Activated CD4-positive, alpha-beta memory T cell treated with anti-CD3 and anti-CD28 coated beads, Interleukin-2, amount 10 ng/mL, durations not matched to agents 7 days and 5 days (primary cell): ENCODE results near the gene INSYN2B. TPM values are rescaled to one million over a fixed set of nuclear protein-coding genes. Genes with fewer than 3 reads are reported as not detected.
"Not testable (repeated sequence)": the region's sequence is repeated elsewhere in the genome, so short reads cannot be mapped to it uniquely, and the experiment has no call there.

Experiments
- CTCF ChIA-PET: fragments of 350-600 bp; sonication (Branson Sonifier 250); formaldehyde crosslinking; loops from one replicate; lab custom pipeline; 2021; ENCODE audit warnings: antibody characterized with exemption, inconsistent platforms; lab: Charles Lee
- POLR2A ChIA-PET: fragments of 350-600 bp; sonication (Branson Sonifier 250); formaldehyde crosslinking; loops from one replicate; lab custom pipeline; 2021; ENCODE audit warnings: antibody characterized with exemption; lab: Charles Lee
- DNase-seq: peaks from one replicate; pipeline ENCODE4 v3.0.0-alpha.2; 2020
- H3K27ac Mint-ChIP-seq: one replicate; pipeline ENCODE4 v1.8.0; 2021; ENCODE audit warnings: mild to moderate bottlenecking, mixed read lengths
- H3K27me3 Mint-ChIP-seq: one replicate; pipeline ENCODE4 v1.8.0; 2021; ENCODE audit warnings: mixed read lengths
- H3K36me3 Mint-ChIP-seq: one replicate; pipeline ENCODE4 v1.8.0; 2021; ENCODE audit warnings: low read depth, mixed read lengths
- H3K4me1 Mint-ChIP-seq: one replicate; pipeline ENCODE4 v1.8.0; 2021; ENCODE audit warnings: mixed read lengths
- H3K4me3 Mint-ChIP-seq: one replicate; pipeline ENCODE4 v1.8.0; 2021; ENCODE audit warnings: mild to moderate bottlenecking, mixed read lengths
- H3K9me3 Mint-ChIP-seq: one replicate; pipeline ENCODE4 v1.8.0; 2021; ENCODE audit warnings: mixed read lengths
- total RNA-seq, 2 experiments: library from RNA; stranded (reverse); gene quantifications; one replicate each; pipeline ENCODE4 v1.2.3, GENCODE V29; 2021

The INSYN2B gene
- total RNA-seq, 2 experiments from 2014 or later = not detected

DNA sequence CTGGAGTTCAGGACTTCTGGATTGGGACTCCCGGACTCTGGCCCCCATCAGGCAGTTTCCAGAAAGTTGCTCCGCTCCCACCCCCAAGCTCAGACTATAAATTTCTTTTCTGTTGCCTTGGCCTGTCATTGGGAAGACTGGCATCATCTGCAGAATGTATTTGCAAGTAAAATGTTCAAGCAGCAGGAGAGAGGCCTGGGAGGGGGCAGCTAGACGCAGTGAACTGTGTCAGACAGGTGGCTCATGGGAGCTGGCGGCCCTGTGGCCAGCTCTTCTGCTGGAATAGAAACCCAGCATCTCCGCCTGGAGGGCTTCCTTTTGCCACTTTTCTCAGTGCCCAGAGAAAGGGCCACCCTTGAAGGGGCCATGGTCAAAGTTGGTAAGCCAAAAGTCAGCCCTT is 16.0 kb downstream of the INSYN2B start:
- H3K4me3 Mint-ChIP-seq = no peak overlapping the region
- no peak for DNase-seq
- POLR2A ChIA-PET = no interaction called here
- H3K27me3 Mint-ChIP-seq = no peaks in the 10 kb centered on the region
- H3K36me3 Mint-ChIP-seq = peaks cover 8% of the 10 kb centered on the region
- no peak overlapping the region for H3K27ac Mint-ChIP-seq
- H3K4me1 Mint-ChIP-seq = no peaks in the 10 kb centered on the region
- H3K9me3 Mint-ChIP-seq = no peaks in the 10 kb centered on the region
- CTCF ChIA-PET = no interaction called here

GRCh38 chr5:169960659-169961058 is 19.6 kb downstream of the INSYN2B start:
- H3K4me3 Mint-ChIP-seq = no peak overlapping the region
- peaks cover 3% of the 10 kb centered on the region for H3K36me3 Mint-ChIP-seq
- no peak overlapping the region for H3K27ac Mint-ChIP-seq
- no peak for DNase-seq
- no peaks in the 10 kb centered on the region for H3K9me3 Mint-ChIP-seq
- H3K4me1 Mint-ChIP-seq = no peaks in the 10 kb centered on the region
- H3K27me3 Mint-ChIP-seq = no peaks in the 10 kb centered on the region
- ChIA-PET CTCF (no interaction called here), POLR2A (no interaction called here)

DNA sequence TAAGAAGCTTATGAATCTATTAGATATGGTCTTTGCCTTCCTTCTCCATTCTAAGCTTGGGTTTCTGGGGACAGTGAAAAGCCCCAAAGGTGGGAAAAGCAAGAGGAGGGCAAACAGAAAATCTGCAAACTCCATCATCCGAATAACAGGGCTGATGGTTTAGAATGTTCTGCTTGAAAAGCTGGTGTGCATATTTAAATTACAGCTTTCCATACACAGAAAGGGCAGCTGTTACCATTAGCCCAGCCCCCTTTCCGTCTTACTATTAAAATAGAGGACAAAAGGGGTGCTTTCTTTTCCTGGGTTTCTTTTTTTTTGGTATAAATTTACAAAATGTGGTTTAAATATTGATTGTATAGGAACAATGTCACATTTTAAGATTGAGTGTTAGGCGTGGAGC is 22.0 kb downstream of the INSYN2B start:
- CTCF ChIA-PET = no interaction called here
- POLR2A ChIA-PET = no interaction called here
- Mint-ChIP-seq H3K4me3 (no peak overlapping the region), H3K27ac (no peak overlapping the region), H3K9me3 (no peaks in the 10 kb centered on the region), H3K36me3 (peaks cover 3% of the 10 kb centered on the region), H3K4me1 (no peaks in the 10 kb centered on the region), H3K27me3 (no peaks in the 10 kb centered on the region)
- DNase-seq = no peak

- Mint-ChIP-seq H3K9me3 (no peaks in the 10 kb centered on the region), H3K36me3 (peaks cover 5% of the 10 kb centered on the region), H3K4me1 (no peaks in the 10 kb centered on the region), H3K27ac (no peak overlapping the region), H3K4me3 (no peak overlapping the region), H3K27me3 (no peaks in the 10 kb centered on the region)
- ChIA-PET POLR2A (no interaction called here), CTCF (interaction anchor here (0.6 kb wide), 1 partner anchor 236 kb away, joined by 3 read pairs; no protein-coding TSS in a partner anchor)
- no peak for DNase-seq
These were observed 23.5 kb downstream of the INSYN2B start for GRCh38 chr5:169956756-169957155.

DNA sequence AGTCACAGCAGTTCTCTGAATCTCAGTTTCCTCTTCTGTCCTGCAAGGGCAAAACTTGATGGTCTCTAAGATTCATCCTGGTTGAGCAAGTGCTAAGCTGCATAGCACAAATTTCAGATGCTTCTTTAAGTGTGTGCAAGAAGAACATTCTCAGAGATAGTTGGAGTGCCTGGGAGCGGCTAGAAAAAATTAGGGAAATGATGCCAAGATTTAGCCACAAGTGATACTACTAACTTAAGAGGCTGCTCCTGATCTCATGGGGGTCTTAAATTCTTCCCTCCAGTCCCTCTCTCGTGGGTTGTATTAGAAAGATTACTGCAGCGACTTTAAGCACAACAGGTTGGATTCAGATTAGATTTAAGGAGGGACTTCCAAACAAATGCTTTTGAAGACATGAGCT is 24.2 kb downstream of the INSYN2B start:
- no peak overlapping the region for H3K27ac Mint-ChIP-seq
- no peaks in the 10 kb centered on the region for H3K9me3 Mint-ChIP-seq
- H3K4me1 Mint-ChIP-seq = no peaks in the 10 kb centered on the region
- ChIA-PET CTCF (no interaction called here), POLR2A (no interaction called here)
- peaks cover 8% of the 10 kb centered on the region for H3K36me3 Mint-ChIP-seq
- no peak for DNase-seq
- no peak overlapping the region for H3K4me3 Mint-ChIP-seq
- no peaks in the 10 kb centered on the region for H3K27me3 Mint-ChIP-seq

GRCh38 chr5:169954786-169955185 is 25.5 kb downstream of the INSYN2B start:
- ChIA-PET POLR2A (no interaction called here), CTCF (no interaction called here)
- Mint-ChIP-seq H3K27ac (no peak overlapping the region), H3K4me3 (no peak overlapping the region), H3K27me3 (no peaks in the 10 kb centered on the region), H3K36me3 (peaks cover 11% of the 10 kb centered on the region), H3K4me1 (no peaks in the 10 kb centered on the region), H3K9me3 (no peaks in the 10 kb centered on the region)
- DNase-seq = no peak

- H3K4me3 Mint-ChIP-seq, CTCF ChIA-PET, DNase-seq, POLR2A ChIA-PET, H3K4me1 Mint-ChIP-seq, H3K27ac Mint-ChIP-seq, H3K9me3 Mint-ChIP-seq, H3K27me3 Mint-ChIP-seq: not testable (repeated sequence)
- peaks cover 12% of the 10 kb centered on the region for H3K36me3 Mint-ChIP-seq
These were observed 27.1 kb downstream of the INSYN2B start for GRCh38 chr5:169953196-169953595.

GRCh38 chr5:169950333-169950732 is 30.0 kb downstream of the INSYN2B start:
- Mint-ChIP-seq H3K4me1 (no peaks in the 10 kb centered on the region), H3K4me3 (no peak overlapping the region), H3K27ac (no peak overlapping the region), H3K36me3 (peaks cover 15% of the 10 kb centered on the region), H3K9me3 (no peaks in the 10 kb centered on the region), H3K27me3 (no peaks in the 10 kb centered on the region)
- POLR2A ChIA-PET = no interaction called here
- DNase-seq = no peak
- CTCF ChIA-PET = no interaction called here

DNA sequence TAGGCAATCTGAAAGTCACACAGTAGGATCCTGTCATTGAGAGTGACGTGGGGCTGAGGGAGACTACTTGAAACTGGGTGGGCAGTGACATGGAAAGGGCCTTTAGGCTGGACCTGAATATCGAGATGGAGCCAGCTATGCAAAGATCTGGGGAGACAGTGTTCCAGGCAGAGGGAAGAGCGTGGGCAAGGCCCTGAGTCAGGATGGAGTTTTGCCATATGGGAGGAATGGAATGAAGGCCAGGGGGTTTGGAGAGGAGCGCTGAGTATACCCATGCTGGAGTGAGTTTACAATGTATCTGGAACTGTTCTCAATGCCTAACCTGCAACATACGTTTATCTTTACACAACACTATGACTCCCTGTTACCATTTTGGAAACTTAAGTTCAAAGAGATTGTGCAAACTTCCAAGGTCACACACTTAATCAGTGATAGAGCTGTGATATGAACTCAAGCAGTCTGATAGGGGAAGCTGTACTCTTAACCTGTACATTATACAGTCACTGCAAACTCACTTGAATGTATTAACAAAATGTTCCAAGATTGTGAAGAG is 33.5 kb downstream of the INSYN2B start:
- CTCF ChIA-PET = no interaction called here
- Mint-ChIP-seq H3K27me3 (no peaks in the 10 kb centered on the region), H3K9me3 (no peaks in the 10 kb centered on the region), H3K36me3 (peaks cover 12% of the 10 kb centered on the region), H3K27ac (no peak overlapping the region), H3K4me3 (no peak overlapping the region), H3K4me1 (no peaks in the 10 kb centered on the region)
- no peak for DNase-seq
- POLR2A ChIA-PET = no interaction called here

DNA sequence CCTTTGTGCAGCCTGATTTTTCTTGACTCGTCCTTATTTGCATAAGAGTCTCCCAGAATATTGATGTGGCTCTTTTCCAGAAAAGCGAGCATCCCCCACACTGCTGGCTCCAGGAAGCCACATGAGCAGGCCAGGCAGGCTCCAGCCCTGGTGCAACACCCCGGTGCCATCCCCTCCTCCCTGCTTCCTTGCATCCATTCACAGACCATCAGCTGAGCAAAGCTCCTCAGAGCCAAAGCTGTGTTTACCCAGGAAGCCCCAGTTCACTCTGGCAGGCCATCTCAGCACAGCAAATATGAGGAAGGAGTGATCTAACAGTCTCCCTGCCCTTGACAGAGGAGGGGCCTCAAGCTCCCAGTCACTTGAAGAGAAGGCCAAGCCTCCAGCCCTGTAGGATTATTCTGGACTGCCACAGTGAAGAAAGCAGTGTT is 34.4 kb downstream of the INSYN2B start:
- Mint-ChIP-seq H3K4me1 (no peaks in the 10 kb centered on the region), H3K27me3 (no peaks in the 10 kb centered on the region), H3K9me3 (no peaks in the 10 kb centered on the region), H3K36me3 (peaks cover 7% of the 10 kb centered on the region), H3K4me3 (no peak overlapping the region), H3K27ac (no peak overlapping the region)
- no peak for DNase-seq
- ChIA-PET POLR2A (no interaction called here), CTCF (no interaction called here)

DNA sequence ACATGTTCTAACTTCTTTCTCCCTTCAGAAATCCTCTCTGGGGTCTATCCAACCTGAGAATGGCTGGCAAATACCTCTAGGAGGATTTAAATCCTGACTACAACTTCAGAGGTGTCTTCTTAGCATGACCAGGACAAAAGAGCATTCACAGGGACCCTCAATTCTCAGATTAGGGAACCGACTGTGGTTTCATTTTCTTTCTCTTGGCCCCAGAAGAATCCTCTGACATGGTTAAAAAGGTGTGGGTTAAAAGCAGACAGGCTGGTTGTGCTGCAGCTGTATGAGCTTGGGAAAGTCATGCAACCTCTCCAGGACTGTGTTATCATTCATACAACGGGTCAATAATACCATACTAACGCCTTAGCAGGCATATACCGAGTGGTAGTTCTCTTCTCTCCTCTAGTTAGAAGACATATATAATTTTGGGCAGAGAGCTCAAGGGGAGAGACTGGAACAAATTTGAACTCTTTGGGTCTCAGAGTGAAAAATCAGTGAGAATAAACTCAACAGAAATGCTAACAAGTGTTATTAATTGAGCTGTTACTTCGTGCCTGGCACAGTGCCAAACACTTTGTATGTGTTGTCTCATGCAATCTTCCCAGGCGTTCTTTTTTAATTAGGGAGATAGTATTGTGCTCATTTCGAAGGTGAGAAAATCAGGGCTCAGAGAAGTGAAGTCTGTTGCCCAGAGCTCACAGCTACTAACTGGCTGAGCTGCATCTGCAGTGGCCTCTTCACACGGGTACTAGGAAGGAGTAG is 35.2 kb downstream of the INSYN2B start:
- CTCF ChIA-PET = no interaction called here
- H3K27ac Mint-ChIP-seq = no peak overlapping the region
- no peaks in the 10 kb centered on the region for H3K27me3 Mint-ChIP-seq
- POLR2A ChIA-PET = no interaction called here
- no peak overlapping the region for H3K4me3 Mint-ChIP-seq
- H3K9me3 Mint-ChIP-seq = no peaks in the 10 kb centered on the region
- DNase-seq = no peak
- H3K4me1 Mint-ChIP-seq = no peaks in the 10 kb centered on the region
- peaks cover 7% of the 10 kb centered on the region for H3K36me3 Mint-ChIP-seq

DNA sequence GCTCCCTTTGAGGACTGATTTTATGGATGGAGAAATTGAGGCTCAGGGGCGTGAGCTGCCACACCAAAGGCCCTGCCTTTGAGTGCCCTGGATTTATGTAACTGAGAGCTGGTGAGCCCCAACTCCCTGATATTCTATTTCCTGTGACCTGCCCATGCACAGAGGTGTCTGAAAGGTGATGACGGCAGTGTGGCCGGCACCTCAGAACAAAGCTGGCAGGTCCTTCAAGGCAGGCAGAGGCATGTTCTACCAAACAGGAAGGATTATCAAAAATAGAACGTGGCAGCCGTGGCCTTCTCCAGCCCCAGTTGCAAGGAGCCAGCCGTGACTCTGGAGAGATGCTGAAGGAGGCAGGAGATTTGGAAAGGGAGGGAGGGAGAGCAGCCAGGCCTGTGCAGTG is 36.2 kb downstream of the INSYN2B start:
- ChIA-PET CTCF (no interaction called here), POLR2A (no interaction called here)
- Mint-ChIP-seq H3K27ac (no peak overlapping the region), H3K27me3 (no peaks in the 10 kb centered on the region), H3K4me1 (no peaks in the 10 kb centered on the region), H3K9me3 (no peaks in the 10 kb centered on the region), H3K4me3 (no peak overlapping the region), H3K36me3 (peaks cover 3% of the 10 kb centered on the region)
- no peak for DNase-seq

GRCh38 chr5:169943026-169943425 is 37.3 kb downstream of the INSYN2B start:
- DNase-seq = no peak
- Mint-ChIP-seq H3K9me3 (no peaks in the 10 kb centered on the region), H3K27ac (no peak overlapping the region), H3K4me3 (no peak overlapping the region), H3K27me3 (no peaks in the 10 kb centered on the region), H3K4me1 (no peaks in the 10 kb centered on the region), H3K36me3 (peaks cover 3% of the 10 kb centered on the region)
- POLR2A ChIA-PET = interaction anchor here (1.2 kb wide), 1 partner anchor 20 kb away, joined by 3 read pairs; no protein-coding TSS in a partner anchor
- CTCF ChIA-PET = no interaction called here

GRCh38 chr5:169942181-169942580 is 38.1 kb downstream of the INSYN2B start:
- no peak for DNase-seq
- H3K9me3 Mint-ChIP-seq = no peaks in the 10 kb centered on the region
- no peaks in the 10 kb centered on the region for H3K27me3 Mint-ChIP-seq
- ChIA-PET POLR2A (interaction anchor here (1.2 kb wide), 1 partner anchor 20 kb away, joined by 3 read pairs; no protein-coding TSS in a partner anchor), CTCF (no interaction called here)
- peaks cover 3% of the 10 kb centered on the region for H3K36me3 Mint-ChIP-seq
- H3K27ac Mint-ChIP-seq = no peak overlapping the region
- no peaks in the 10 kb centered on the region for H3K4me1 Mint-ChIP-seq
- no peak overlapping the region for H3K4me3 Mint-ChIP-seq
